Thyroid gland (tissue), 4 donors: Measurements from ENCODE around the gene SPR.

ENCODE experiments used
- POLR2A ChIP-seq, 2 donors: fragments of 450-650 bp; IDR thresholded peaks; one replicate each; pipeline ENCODE4 v1.6.1; 2017; ENCODE audit warnings: antibody characterized with exemption in 2 of 2, mild to moderate bottlenecking in 2 of 2, moderate library complexity in 1 of 2
- TF ChIP-seq, protein P1 (sequence below), 6 experiments: fragments of 200-600 bp in 3 of 6; fragments of 450-650 bp in 3 of 6; sonication (generic) in 3 of 6; IDR thresholded peaks; one replicate each; pipeline ENCODE4 v1.5.1; 2016 to 2019; ENCODE audit warnings: antibody characterized with exemption in 6 of 6, mild to moderate bottlenecking in 2 of 6, inconsistent platforms in 1 of 6, moderate library complexity in 1 of 6

DNA sequence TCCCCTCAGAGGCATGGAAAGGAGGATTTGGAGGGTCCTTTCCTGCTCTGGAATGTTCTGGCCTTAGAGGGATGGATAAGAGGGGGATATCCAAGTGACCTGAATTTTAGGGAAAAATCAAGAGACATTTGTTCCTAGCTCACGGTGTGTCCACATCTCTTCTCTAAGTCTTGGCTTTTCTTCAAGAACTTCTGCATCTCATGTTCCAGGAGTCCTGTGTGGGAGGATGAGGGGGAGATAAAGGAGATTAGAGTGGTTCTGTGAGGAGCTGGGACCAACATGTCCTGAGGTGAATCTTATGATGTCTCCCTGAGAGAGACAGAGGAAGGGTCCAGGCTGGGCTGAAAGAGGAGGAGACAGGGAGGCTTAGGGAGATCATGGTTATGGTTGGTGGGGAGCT is 41.8 kb downstream of the SPR start:
- no peak for TF ChIP-seq POLR2A (IDR thresholded peaks at IDR 0.05)
- TF ChIP-seq, protein P1, sequence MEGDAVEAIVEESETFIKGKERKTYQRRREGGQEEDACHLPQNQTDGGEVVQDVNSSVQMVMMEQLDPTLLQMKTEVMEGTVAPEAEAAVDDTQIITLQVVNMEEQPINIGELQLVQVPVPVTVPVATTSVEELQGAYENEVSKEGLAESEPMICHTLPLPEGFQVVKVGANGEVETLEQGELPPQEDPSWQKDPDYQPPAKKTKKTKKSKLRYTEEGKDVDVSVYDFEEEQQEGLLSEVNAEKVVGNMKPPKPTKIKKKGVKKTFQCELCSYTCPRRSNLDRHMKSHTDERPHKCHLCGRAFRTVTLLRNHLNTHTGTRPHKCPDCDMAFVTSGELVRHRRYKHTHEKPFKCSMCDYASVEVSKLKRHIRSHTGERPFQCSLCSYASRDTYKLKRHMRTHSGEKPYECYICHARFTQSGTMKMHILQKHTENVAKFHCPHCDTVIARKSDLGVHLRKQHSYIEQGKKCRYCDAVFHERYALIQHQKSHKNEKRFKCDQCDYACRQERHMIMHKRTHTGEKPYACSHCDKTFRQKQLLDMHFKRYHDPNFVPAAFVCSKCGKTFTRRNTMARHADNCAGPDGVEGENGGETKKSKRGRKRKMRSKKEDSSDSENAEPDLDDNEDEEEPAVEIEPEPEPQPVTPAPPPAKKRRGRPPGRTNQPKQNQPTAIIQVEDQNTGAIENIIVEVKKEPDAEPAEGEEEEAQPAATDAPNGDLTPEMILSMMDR (IDR thresholded peaks at IDR 0.05) = no peak
